ELR (cell line): ENCODE results near the gene OOEP.
A peak's percentile ranks its signal among the peaks of the same experiment; 100 is the strongest.

ENCODE experiments used
- DNase-seq: peaks from one replicate; pipeline ENCODE4 v3.0.0-alpha.2; 2015; ENCODE audit warnings: low read depth

The OOEP gene

DNA sequence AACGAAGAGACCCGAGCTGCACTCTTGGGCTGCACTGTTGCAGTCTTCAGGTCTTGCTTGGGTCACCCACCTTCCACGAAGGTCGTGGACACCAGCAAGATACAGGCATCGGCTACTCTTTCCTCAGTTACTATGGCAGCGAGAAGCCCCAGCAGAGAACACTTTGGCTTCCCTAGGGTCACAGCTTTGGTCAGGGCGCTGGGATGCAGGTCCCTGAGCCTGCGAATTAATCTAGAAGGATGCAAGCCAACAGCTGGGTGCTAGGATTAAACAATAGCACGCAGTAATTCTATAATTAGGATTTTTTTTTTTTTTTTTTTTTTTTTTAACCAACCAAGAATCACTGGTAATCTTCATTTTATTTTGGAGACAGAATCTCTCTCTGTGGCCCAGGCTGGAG lies 5.1 kb downstream of the OOEP start:
- no peak for DNase-seq

DNA sequence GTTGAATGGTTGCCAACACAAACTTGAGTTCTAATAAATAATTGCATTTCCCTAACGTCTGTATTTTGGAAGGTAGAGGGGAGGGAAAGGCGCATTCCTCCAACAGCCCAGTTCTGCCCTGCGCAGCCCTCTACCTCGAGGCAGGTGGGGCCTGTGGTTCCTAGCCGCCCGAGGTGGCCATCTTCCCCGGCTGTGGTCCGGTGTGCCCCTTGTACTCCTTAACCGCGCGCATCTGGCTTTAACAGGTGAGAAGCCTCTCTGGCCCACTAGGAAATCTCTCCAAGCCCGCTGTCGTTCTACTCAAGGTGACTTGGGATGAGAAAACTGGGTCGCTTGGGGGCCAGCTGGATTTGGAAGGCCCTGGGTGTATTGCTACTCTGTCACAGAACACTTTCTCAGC lies 5.6 kb downstream of the OOEP start:
- no peak for DNase-seq

DNA sequence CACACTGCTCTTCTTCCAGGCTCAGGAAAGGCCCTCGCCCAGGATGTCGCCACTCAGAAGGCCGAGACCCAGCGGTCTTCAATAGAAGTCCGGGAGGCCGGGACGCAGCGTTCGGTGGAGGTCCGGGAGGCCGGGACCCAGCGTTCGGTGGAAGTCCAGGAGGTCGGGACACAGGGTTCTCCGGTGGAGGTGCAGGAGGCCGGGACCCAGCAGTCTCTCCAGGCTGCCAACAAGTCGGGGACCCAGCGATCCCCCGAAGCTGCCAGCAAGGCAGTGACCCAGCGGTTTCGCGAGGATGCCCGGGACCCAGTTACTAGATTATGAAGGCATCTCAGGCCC lies 6.2 kb downstream of the OOEP start:
- no peak for DNase-seq

DNA sequence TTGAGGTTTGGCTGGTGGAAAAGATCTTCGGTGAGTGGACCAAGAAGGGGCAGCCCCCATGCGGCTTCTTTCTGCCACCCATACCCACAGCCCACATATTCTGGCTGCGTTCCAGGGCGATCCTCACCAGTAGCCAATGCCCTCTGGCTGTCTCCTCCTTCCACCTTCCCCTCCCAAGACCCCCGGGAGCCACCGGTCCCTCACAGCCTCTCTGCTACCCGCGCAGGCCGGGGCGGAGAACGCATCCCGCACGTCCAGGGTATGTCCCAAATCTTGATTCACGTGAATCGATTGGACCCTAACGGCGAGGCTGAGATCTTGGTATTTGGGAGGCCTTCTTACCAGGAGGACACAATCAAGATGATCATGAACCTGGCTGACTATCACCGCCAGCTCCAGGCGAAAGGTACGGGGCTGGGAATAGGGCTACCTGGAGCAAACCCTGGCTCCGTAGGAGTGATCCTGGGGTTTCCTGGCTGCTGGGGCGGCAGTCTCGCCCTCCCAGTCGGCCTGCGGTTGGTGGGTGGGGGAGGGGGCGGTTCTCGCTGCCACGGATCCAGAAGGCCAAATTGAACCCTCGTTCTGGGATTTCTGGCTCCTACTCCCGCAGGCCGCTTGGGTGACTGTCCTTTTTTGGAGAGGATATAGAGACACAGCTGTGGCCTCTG lies 6.7 kb downstream of the OOEP start:
- DNase-seq: no peak

DNA sequence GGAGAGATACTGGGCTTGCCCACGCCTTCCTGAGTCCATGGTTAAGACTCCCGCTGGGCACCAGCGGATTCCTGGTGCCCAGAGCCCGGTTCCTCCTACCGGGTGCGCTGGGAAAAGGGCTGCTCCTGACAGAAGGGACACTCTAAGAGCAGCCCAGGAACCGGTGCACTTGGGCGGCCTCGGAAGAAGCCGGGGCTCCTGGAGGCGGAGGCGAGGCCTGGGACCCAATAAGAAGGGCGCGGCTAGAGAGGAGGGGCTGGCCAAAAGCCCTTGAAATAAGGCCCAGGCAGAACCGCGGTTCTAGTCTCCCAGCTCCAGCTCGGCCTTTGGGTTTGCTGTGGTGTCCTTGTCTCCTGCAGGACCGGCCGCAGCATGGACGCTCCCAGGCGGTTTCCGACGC lies 7.3 kb downstream of the OOEP start, which contains the start of gene KHDC3L:
Gene KHDC3L (plus strand): TSS at position 301 of the 400 bp plus-strand sequence. CDS start 72 bp downstream, at position 373.
- DNase-seq: no peak

DNA sequence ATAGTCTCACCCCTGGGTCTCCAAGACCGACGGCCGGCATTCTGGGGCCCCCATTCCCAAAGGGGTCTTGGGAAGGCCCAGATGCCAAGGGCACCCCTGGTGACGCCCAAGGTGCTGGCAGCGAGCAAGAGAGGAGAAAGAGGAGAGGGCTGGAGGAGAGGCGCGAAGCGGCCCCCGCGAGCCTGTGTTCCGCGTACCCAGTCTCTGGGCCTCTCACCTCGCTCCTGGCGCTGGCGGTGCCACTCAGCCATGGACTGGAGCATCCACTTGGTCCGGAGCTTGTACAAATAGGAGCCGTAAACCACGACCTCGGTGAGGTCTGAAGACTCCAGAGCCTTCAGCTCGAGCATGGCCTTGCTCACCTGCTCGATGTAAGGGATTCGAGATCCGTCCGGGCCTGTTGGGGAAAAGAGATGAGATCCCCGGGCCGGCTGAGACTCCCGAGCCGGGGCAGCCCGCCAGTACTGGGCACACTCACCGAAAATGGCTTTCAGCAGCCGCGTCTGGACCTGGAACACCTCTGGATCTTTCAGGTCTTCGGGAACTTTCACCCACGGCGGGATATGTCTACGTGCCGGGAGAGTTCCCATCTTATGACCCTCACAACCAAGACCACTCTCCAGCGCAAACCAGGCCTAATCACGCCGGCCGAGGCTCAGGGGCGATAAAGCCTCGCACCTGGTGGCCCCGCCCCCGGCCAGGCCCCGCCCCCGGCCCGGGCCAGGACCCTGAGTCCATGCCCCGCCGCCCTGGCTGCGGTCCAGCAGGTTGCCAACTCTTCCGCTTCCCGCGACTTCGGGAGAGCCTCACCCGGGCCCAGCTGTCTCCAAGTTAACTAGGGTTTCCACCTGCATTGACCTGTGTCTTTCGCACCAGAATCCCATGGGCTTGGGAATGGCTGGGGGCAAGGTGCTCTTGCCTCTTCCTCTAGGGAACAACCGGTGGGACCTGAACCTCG lies 15.8 kb downstream of the OOEP start, which contains the start of gene DPPA5:
Gene DPPA5 (minus strand): TSS at position 641 of the 958 bp plus-strand sequence. CDS start 51 bp downstream, at position 590.
- DNase-seq: no peak

DNA sequence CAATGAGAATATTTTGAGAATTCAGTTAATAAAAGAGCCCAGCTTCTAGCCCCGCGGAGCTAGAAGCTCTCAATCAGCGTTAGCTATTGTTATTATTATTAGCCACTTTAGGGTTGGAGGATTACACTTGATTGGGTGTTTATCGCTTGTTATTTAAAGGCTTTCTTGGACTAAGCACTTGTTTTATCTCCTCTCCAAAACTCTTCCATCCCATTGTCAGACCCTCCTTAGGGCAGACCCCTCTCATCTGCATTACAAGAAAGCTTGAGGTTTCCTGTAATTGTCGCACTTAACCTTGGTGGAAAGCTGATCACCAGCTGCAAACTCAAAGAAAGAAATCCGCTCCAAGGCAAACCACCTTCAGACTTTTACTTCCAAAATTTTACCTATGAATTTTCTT lies 20.4 kb downstream of the OOEP start:
- no peak for DNase-seq

DNA sequence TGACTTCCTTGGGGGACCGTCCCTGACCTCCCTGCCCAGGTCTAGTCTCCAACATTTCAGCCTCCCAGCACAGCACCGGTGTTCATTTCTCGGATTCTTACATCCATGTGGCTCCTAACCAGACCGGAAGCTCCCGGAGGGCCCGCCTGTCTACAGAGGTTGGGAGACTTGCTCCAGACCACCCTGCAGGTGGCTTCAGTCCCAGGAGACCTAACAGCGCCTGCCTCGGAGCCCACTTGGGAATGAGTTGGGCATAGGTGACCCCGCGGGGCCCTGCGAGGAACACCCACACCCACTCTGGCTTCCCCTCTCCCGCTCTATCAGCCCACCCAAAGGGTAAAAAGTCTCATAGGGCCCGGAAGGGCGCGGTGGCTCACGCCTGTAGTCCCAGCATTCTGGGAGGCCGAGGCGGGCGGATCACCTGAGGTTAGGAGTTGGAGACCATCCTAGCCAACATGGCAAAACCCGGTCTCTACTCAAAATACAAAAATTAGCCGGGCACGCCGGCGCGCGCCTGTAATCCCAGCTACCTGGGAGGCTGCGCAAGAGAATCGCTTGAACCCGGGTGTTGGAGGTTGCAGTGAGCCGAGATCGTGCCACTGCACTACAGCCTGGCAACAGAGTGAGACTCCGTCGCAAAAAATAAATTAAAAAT lies 21.0 kb downstream of the OOEP start:
- DNase-seq: no peak

DNA sequence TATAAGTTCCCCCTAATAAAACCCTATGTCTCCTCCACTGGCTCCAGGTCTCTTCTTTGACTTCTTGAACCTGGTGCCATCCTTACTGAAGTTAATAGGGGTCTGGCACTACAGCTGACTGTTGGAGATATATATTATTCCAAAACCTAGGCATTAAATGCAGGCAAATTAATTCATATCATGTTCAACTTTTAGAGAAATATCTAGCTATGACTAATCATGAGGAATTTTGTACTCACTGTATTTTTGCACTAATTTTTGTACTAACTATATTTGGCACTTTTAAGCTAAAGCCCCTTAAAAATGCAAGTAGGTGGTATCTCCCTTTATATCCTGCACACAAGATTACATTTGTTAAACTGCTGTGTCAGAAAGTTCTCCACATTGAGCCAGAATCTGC lies 26.5 kb downstream of the OOEP start:
- DNase-seq: no peak

DNA sequence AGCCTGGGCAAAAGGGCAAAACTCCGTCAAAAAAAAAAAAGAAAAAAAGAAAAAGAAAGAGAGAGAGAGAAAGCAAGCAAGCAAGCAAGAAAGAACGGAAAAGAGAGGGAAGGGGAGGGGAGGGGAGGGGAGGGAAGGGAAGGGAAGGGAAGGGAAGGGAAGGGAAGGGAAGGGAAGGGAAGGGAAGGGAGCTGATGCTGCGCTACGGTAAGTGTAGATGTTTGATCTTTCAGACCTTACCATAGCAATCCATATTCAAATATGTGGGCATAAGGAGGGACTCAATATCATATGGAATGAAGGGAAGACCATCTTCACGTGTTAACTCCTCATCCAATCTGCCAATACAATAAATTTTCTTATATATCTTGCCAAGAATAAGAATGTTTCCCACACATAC lies 27.5 kb downstream of the OOEP start:
- no peak for DNase-seq

DNA sequence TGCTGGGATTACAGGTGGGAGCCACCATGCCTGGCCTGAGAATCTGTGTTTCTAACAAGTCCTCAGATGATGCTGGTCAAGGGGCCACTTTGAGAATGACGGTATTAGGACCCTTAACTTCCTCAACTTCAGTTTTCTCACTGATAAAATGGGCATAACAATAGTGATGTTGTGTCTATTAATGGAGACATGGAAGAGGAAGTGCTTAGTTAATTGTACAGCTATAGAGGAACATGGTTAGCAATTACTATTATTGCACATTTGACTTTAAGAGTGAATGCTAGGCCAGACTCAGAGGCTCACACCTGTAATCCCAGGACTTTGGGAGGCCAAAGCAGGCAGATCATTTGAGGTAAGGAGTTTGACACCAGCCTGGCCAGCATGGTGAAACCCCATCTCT lies 28.4 kb downstream of the OOEP start:
- DNase-seq: no peak

DNA sequence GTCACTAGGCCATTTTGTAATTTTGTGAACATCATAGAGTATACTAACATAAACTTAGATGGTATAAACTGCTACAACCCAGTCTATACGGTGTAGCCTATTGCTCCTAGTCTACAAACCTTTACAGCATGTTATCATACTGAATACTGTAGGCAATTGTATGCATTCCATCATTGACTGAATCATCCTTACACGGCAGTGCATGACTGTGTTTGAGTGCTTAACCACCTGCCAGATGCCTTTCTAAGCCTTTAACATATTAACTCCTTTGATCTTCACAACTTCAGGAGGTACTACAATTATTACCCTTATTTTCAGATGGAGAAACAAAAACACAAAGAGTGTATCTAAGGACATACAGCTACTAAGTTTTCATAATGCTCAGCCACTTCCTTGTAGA lies 29.6 kb downstream of the OOEP start:
- DNase-seq: peak; percentile 62

DNA sequence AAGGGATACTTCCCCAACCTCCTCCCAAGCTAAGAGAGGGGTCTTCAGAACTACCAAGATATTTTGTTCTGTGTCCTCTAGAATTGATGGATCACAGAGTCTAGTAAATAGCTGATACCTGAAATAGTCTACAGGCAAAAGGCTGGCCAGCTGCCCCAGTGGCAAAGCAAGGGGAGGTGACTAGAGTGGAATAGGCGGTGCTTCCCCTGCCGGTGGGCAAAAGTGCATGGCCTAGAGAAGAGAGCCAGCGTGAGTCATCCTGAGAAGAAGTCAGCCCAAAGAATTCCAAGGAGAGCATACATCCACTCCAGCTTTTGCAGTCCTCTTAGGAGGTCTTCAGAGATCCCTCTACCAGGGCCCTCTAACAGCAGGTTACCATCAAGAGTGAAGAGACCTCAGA lies 30.4 kb downstream of the OOEP start:
- DNase-seq: peak; percentile 71

DNA sequence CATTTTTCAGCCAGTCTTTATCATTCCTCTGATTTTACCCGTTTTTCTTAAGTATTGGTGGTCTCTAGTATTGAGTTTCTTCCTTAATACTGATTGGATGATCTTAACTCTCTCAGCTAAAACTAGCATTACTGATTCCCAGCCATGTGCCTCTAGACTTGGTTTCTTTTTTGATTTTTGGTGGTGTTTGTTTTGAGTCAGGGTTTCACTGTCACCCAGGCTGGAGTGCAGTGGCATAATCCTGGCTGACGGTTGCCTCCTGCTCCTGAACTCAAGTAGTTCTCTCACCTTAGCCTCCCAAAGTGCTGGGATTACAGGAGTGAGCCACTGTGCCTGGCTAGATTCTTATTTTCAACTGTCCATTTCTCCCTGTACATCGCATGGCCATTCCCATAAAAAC lies 40.5 kb downstream of the OOEP start:
- no peak for DNase-seq

DNA sequence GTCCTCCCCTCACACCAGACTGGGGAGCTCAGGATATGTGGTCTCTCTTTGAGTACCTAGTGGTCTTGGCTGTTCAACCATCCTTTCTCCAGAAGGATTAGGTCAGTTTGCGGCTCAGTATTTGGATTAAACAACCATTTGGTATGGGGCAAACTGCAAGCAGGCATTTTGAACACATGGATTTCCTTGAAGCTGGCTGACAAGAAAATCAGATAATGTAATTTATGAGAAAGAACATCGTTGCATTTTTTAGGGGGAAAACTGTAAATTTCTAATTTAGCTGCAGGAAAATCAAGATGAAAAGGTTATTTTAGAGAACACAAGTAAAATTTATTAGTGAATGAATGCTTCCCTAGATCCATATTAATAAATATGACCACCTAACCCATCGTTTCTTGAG lies 40.9 kb downstream of the OOEP start:
- no peak for DNase-seq

DNA sequence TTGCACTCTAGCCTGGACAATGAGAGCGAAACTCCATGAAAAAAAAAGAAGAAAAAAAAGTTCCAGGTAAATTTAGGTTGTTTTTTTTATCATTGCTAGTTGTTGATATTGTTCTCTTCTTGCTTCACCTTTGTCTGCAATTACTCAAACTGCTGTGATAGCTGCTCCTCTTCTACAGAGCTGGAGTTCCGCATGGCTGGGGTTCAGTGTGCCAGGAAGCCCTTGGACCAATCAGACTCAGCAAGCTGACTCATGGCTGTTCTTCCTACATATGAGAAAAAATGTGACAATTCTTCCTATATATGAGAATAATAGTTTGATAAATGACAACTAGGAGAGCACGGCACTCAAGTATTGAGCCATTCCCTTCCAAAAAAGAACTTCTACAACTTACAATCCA lies 44.0 kb downstream of the OOEP start:
- no peak for DNase-seq

DNA sequence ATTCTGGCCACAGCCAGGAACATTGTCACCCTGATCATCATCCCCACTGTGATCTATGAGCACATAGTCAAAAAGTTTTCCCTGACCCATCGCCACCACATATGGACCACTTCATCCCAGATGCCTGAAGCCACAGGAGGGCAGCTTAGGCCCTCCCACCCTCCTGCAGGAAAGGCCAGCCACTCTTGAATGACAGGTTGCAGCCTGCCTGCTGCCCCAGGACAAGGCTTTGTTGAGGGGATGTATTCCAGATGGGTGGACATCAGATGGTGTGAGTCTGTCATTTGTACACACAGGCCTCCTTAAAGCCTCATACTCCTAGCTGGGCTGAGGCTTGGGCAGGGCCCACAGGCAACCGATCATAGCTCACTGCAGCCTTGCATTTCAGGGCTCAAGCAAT lies 46.4 kb downstream of the OOEP start:
- DNase-seq: no peak
